Measurements from ENCODE around the gene VPS37D.

Gene VPS37D

DNA sequence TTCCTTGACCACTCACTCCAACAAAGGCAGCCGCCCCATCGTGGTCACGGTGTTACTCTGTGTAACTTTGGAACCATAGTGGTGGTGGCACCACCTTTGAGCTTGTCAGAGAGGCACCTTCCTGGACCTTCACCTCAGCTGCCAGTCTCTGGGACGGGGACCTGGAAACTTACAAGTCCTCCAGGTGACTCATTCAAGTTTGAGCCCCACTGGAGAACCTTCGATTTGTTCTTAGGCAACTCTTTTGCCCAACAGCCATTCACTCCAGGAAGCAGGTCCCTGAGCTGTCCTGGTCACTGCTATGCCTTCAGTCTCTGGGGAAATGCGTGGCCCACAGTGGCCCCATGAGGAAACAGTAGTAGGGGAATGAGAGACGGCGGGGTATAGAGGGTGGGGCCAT lies 34.6 kb downstream of the VPS37D start:
- TF ChIP-seq, protein P1, sequence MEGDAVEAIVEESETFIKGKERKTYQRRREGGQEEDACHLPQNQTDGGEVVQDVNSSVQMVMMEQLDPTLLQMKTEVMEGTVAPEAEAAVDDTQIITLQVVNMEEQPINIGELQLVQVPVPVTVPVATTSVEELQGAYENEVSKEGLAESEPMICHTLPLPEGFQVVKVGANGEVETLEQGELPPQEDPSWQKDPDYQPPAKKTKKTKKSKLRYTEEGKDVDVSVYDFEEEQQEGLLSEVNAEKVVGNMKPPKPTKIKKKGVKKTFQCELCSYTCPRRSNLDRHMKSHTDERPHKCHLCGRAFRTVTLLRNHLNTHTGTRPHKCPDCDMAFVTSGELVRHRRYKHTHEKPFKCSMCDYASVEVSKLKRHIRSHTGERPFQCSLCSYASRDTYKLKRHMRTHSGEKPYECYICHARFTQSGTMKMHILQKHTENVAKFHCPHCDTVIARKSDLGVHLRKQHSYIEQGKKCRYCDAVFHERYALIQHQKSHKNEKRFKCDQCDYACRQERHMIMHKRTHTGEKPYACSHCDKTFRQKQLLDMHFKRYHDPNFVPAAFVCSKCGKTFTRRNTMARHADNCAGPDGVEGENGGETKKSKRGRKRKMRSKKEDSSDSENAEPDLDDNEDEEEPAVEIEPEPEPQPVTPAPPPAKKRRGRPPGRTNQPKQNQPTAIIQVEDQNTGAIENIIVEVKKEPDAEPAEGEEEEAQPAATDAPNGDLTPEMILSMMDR (IDR thresholded peaks at IDR 0.05) = no peak
- no peak for DNase-seq (ENCODE audit: low spot score)
- H3K4me3 ChIP-seq = no peak overlapping the region
- no peak overlapping the region for H3K27ac ChIP-seq

GRCh38 chr7:73702665-73703064 lies 35.0 kb downstream of the VPS37D start:
- no peak overlapping the region for H3K27ac ChIP-seq
- TF ChIP-seq, protein P1 (IDR thresholded peaks at IDR 0.05) = no peak

GRCh38 chr7:73703225-73703624 lies 35.6 kb downstream of the VPS37D start:
- TF ChIP-seq, protein P1 (IDR thresholded peaks at IDR 0.05) = no peak
- no peak for DNase-seq (ENCODE audit: low spot score)
- Histone ChIP-seq H3K4me3 (no peak overlapping the region), H3K27ac (no peak overlapping the region)

More at GRCh38 chr7:73702665-73703064, 35.0 kb downstream of the VPS37D start:
- no peak overlapping the region for H3K4me3 ChIP-seq
- no peak for DNase-seq (ENCODE audit: low spot score)

GRCh38 chr7:73703757-73704639 lies 36.4 kb downstream of the VPS37D start:
- peak overlapping the region in 1 of 2 donors; percentile 47 for H3K27ac ChIP-seq
- no peak for DNase-seq (ENCODE audit: low spot score)
- TF ChIP-seq, protein P1 (IDR thresholded peaks at IDR 0.05) = no peak
- H3K4me3 ChIP-seq = peak overlapping the region; percentile 46

DNA sequence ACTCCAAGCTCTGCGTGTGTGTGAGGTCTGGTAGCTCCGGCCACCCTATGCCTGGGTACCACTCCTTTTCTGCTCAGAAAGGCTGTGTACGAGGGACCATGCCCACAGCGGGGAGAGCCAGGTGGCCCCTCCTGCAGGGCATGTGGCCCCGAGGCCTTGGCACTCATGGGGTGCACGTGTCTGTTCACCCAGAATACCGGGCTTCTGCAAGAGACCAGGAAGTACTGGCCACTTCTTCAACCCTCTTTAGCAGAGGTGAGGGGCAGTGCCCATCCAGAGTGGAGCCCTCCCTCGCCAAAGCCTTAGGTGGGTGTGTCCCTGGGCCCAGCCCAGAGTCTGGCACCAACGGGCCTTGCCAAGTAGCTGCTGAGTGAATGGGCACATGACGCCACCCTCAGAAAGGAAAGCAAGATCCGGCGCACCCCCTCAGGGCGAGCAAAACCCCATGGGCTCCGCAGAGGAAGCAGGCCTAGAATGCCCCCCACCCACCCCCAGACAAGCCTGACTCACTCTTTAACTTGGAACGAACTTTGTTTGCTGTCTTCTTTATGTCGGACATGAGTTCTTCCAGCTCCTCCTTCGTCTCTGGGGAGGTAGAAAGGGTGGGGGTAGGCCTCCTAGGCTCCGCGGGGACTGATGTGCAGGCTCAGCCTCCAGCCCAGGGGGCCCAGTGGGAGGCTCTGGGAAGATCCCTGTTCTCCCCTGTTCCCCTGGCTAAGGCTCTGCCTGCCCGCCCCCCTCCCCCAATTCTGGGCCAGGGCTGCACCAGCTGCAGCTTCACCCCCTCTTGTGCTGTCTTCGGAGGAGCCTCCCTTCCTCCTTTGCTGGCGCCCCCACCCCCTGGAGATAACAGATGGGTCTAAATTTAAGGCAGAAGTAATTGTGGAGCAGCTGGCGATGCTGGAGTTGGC lies 37.3 kb downstream of the VPS37D start:
- Histone ChIP-seq H3K27ac (peak overlapping the region in 1 of 2 donors; percentile 47), H3K4me3 (no peak overlapping the region)
- no peak for DNase-seq (ENCODE audit: low spot score)
- TF ChIP-seq, protein P1 (IDR thresholded peaks at IDR 0.05) = no peak

- TF ChIP-seq, protein P1 (IDR thresholded peaks at IDR 0.05) = no peak
- no peak for DNase-seq (ENCODE audit: low spot score)
- Histone ChIP-seq H3K4me3 (no peak overlapping the region), H3K27ac (peak overlapping the region; percentile 20 to 47)
Measured at GRCh38 chr7:73705551-73705920, 37.9 kb downstream of the VPS37D start.
